SK-N-MC (cell line): Measurements from ENCODE around the gene DSCAM.

Experiments
- DNase-seq: peaks from one replicate; pipeline ENCODE4 v3.0.0-alpha.2; 2011; ENCODE audit warnings: low read depth, low spot score
- H3K27ac ChIP-seq: fragments of 200-600 bp; sonication (generic); 2 replicates; pipeline ENCODE4 v1.5.1; 2016; ENCODE audit warnings: mixed run types
- H3K36me3 ChIP-seq: fragments of 200-600 bp; sonication (generic); 2 replicates; pipeline ENCODE4 v1.6.1; 2017; ENCODE audit warnings: antibody characterized with exemption, low read length, mixed read lengths; ENCODE audit not compliant: insufficient read depth
- H3K4me3 ChIP-seq: fragments of 200-600 bp; sonication (generic); 2 replicates; pipeline ENCODE4 v1.5.1; 2016
- H3K9ac ChIP-seq: fragments of 200-600 bp; sonication (generic); 2 replicates; pipeline ENCODE4 v1.8.0; 2017; ENCODE audit warnings: mixed run types, mixed read lengths; ENCODE audit not compliant: insufficient read length
- H3K9me3 ChIP-seq: fragments of 200-600 bp; sonication (generic); 2 replicates; pipeline ENCODE4 v1.6.1; 2017; ENCODE audit warnings: low read depth, mild to moderate bottlenecking, antibody characterized with exemption, low read length, moderate library complexity, mixed read lengths
- EZH2 ChIP-seq: fragments of 200-600 bp; sonication (generic); IDR thresholded peaks from one replicate; pipeline ENCODE4 v1.6.1; 2017; ENCODE audit warnings: antibody characterized with exemption
- FOXP2 ChIP-seq: optimal IDR thresholded peaks from 2 replicates; pipeline ENCODE3; 2011; ENCODE audit warnings: mild to moderate bottlenecking, moderate library complexity; ENCODE audit not compliant: insufficient read depth; ENCODE audit errors: extremely low read length, control extremely low read depth
- POLR2AphosphoS5 ChIP-seq: IDR thresholded peaks from 2 replicates; pipeline ENCODE4 v1.6.1; 2012; ENCODE audit warnings: mild to moderate bottlenecking, low read depth, low read length, borderline replicate concordance

Gene DSCAM

GRCh38 chr21:39980241-39980820 lies 866.6 kb downstream of the DSCAM start:
- no peaks in the 10 kb centered on the region for H3K36me3 ChIP-seq

GRCh38 chr21:39979321-39979720 lies 867.6 kb downstream of the DSCAM start:
- no peak for DNase-seq
- H3K36me3 ChIP-seq, result no peaks in the 10 kb centered on the region
- no peak overlapping the region for H3K27ac ChIP-seq
- H3K9me3 ChIP-seq, result no peaks in the 10 kb centered on the region
- no peak overlapping the region for H3K4me3 ChIP-seq
- TF ChIP-seq EZH2 (no peak), FOXP2 (no peak), POLR2AphosphoS5 (no peak)
- no peak overlapping the region for H3K9ac ChIP-seq

More at GRCh38 chr21:39980241-39980820, 866.6 kb downstream of the DSCAM start:
- Histone ChIP-seq H3K9ac (no peak overlapping the region), H3K4me3 (no peak overlapping the region), H3K27ac (no peak overlapping the region), H3K9me3 (no peaks in the 10 kb centered on the region)
- no peak for DNase-seq
- TF ChIP-seq EZH2, result no peak
- TF ChIP-seq FOXP2, result no peak
- TF ChIP-seq POLR2AphosphoS5, result no peak

DNA sequence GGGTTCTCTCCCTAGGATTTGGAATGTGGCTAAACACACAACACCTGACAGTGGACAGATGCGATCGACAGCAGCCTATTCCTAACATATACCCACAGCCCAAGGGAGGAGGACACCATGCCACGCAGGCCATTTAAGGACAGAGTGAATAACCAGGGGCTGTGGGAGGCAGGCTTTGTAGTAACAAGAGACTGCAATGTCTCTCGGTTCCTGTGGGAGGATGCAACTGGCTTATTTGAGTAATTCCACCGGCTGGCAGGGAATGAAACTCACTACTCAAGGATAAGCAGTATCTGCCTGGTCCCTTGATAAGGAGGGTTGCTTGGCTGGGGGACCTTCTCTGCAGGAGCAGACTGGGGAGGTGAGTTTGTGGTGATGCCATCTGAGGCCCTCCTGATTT lies 870.2 kb downstream of the DSCAM start:
- Histone ChIP-seq H3K9ac (no peak overlapping the region), H3K4me3 (no peak overlapping the region), H3K9me3 (no peaks in the 10 kb centered on the region), H3K36me3 (no peaks in the 10 kb centered on the region), H3K27ac (no peak overlapping the region)
- no peak for DNase-seq
- TF ChIP-seq POLR2AphosphoS5 (no peak), EZH2 (no peak), FOXP2 (no peak)

GRCh38 chr21:39972976-39973770 lies 873.8 kb downstream of the DSCAM start:
- no peak overlapping the region for H3K4me3 ChIP-seq
- no peak for TF ChIP-seq POLR2AphosphoS5
- no peaks in the 10 kb centered on the region for H3K36me3 ChIP-seq
- no peak for DNase-seq
- H3K27ac ChIP-seq, result no peak overlapping the region
- no peaks in the 10 kb centered on the region for H3K9me3 ChIP-seq
- no peak overlapping the region for H3K9ac ChIP-seq

GRCh38 chr21:39972471-39972870 lies 874.5 kb downstream of the DSCAM start:
- Histone ChIP-seq H3K9me3 (no peaks in the 10 kb centered on the region), H3K4me3 (no peak overlapping the region), H3K27ac (no peak overlapping the region), H3K36me3 (no peaks in the 10 kb centered on the region), H3K9ac (no peak overlapping the region)
- no peak for DNase-seq
- TF ChIP-seq EZH2, result no peak

DNA sequence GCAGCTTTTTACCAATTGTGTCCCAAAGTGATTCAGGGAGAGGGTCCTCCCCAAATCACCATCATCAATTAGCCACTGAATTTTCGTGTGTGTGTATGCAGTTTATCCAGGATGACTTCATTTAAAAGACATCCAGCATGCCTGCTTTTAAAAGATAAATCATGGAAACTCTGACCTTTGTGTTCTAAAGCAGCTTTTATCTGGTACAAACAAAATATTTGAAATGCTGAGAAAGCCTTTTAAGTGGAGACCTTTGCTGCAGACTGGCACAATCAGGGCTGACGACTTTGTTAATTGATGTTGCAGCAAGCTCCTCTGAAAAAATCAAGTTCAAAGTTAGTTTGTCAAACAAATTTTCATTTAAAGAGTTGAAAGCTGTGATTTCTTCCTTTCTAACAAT lies 875.0 kb downstream of the DSCAM start:
- H3K36me3 ChIP-seq, result no peaks in the 10 kb centered on the region
- H3K9ac ChIP-seq, result no peak overlapping the region
- no peak for TF ChIP-seq POLR2AphosphoS5
- no peak for TF ChIP-seq EZH2
- no peak for TF ChIP-seq FOXP2
- H3K4me3 ChIP-seq, result no peak overlapping the region
- no peaks in the 10 kb centered on the region for H3K9me3 ChIP-seq
- DNase-seq, result no peak
- H3K27ac ChIP-seq, result no peak overlapping the region

GRCh38 chr21:39969691-39970364 lies 877.1 kb downstream of the DSCAM start:
- TF ChIP-seq POLR2AphosphoS5, result no peak
- TF ChIP-seq EZH2, result no peak
- H3K36me3 ChIP-seq, result no peaks in the 10 kb centered on the region
- H3K9ac ChIP-seq, result no peak overlapping the region
- no peaks in the 10 kb centered on the region for H3K9me3 ChIP-seq
- H3K4me3 ChIP-seq, result no peak overlapping the region
- no peak overlapping the region for H3K27ac ChIP-seq
- no peak for DNase-seq

DNA sequence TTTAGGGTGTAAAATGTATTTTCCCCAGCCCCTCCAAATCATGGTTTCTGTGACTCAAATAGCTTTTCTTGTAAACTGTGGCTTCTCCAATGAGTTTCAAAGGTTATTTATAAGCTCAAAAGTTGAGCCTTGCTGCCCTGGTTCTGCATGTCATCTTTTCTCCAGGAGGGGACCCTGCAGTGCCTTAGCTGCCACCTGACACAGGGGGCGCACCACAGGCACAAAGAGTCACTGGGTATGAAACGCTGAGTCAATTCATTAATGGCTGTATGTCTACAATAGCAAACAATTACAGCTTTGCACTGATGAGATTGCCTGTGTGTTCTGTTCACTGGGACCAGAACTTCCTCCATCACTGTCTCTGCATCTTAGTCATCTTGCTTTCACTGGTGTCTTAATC lies 878.9 kb downstream of the DSCAM start:
- TF ChIP-seq POLR2AphosphoS5 (no peak), EZH2 (no peak), FOXP2 (no peak)
- H3K27ac ChIP-seq, result no peak overlapping the region
- H3K9me3 ChIP-seq, result no peaks in the 10 kb centered on the region
- DNase-seq, result no peak
- H3K36me3 ChIP-seq, result no peaks in the 10 kb centered on the region
- no peak overlapping the region for H3K4me3 ChIP-seq
- H3K9ac ChIP-seq, result no peak overlapping the region

- no peaks in the 10 kb centered on the region for H3K36me3 ChIP-seq
- TF ChIP-seq FOXP2, result no peak
- TF ChIP-seq POLR2AphosphoS5, result no peak
- no peak for TF ChIP-seq EZH2
- H3K27ac ChIP-seq, result no peak overlapping the region
- no peak overlapping the region for H3K4me3 ChIP-seq
- no peaks in the 10 kb centered on the region for H3K9me3 ChIP-seq
- no peak for DNase-seq
- H3K9ac ChIP-seq, result no peak overlapping the region
Measured at GRCh38 chr21:39966786-39967185, 880.2 kb downstream of the DSCAM start.
